ENCODE results near the gene IAH1. TPM values are rescaled to one million over a fixed set of nuclear protein-coding genes. Genes with fewer than 3 reads are reported as not detected.
"Not testable (repeated sequence)": the region's sequence is repeated elsewhere in the genome, so short reads cannot be mapped to it uniquely, and the experiment has no call there.

IAH1 gene
- total and polyA plus RNA-seq, 2 of the 4 experiments (the other 2 are of a cell fraction), result 84.5 to 89.8 TPM

- POLR2A ChIA-PET (ENCODE audit: unreplicated experiment), result no interaction called here
- Histone ChIP-seq H3K27ac (ENCODE audit: insufficient read depth, low read length) (no peak overlapping the region), H2BK15ac (ENCODE audit: low read depth, low read length) (no peak overlapping the region), H3K56ac (ENCODE audit: extremely low read depth, insufficient read depth, low read length) (no peak overlapping the region), H3K9me3 (ENCODE audit: control insufficient read depth, insufficient read depth, low read length) (no peaks in the 10 kb centered on the region), H3K23ac (ENCODE audit: low read depth, low read length) (no peak overlapping the region), H3K4me1 (ENCODE audit: control insufficient read depth, insufficient read depth, low read length) (no peaks in the 10 kb centered on the region), H3K9ac (ENCODE audit: low read depth, low read length) (no peak overlapping the region; the same call in 1 of the 2 replicates), H2BK120ac (ENCODE audit: low read depth, low read length) (no peak overlapping the region), H4K8ac (ENCODE audit: low read depth in 2 of 2, low read length in 2 of 2) (no peak overlapping the region), H3K14ac (replicated peaks; ENCODE audit: low read depth, low read length) (no peak overlapping the region), H2BK5ac (ENCODE audit: low read depth, low read length, poor library complexity, severe bottlenecking) (no peak overlapping the region), H2AK5ac (ENCODE audit: low read depth, low read length) (no peak overlapping the region), H2AK9ac (replicated peaks; ENCODE audit: low read depth, low read length, poor library complexity) (no peak overlapping the region), H4K20me1 (ENCODE audit: insufficient read depth, low read length) (no peaks in the 10 kb centered on the region), H3K4ac (ENCODE audit: low read depth, low read length) (no peak overlapping the region), H4K91ac (ENCODE audit: insufficient read depth, low read depth, low read length) (no peak overlapping the region), H3K4me2 (ENCODE audit: low read depth, low read length) (no peak overlapping the region), H2BK20ac (ENCODE audit: low read depth, low read length) (no peak overlapping the region), H3K9me1 (ENCODE audit: insufficient read depth, low read length) (0 out of 2 replicates have a peak, but pooled peaks cover 6% of the 10 kb centered on the region), H3K27me3 (ENCODE audit: control insufficient read depth, insufficient read depth, low read length) (no peaks in the 10 kb centered on the region), H2AFZ (replicated peaks; ENCODE audit: low read length, poor library complexity) (no peak overlapping the region), H3K79me1 (ENCODE audit: low read depth in 1 of 2, low read length in 2 of 2) (peaks cover 11 to 13% of the 10 kb centered on the region in 2 experiments), H4K5ac (ENCODE audit: low read depth, low read length) (no peak overlapping the region), H3K18ac (ENCODE audit: low read depth, low read length) (no peak overlapping the region), H3K36me3 (ENCODE audit: control insufficient read depth, insufficient read depth, low read length) (peaks cover 31% of the 10 kb centered on the region), H3K4me3 (ENCODE audit: insufficient read depth, low read depth, low read length) (no peak overlapping the region)
- BruUV-seq (replicated peaks), result no TSS peak
- no peak for DNase-seq
- WGBS, 2 experiments (ENCODE audit: extremely low coverage in 2 of 2, insufficient read length in 1 of 2), result 20% methylated on average over 1 of the region's 1 CpG; no CpG with 5 or more reads in 1 of the 2 experiments
- no peak for TF ChIP-seq RFX5 (IDR thresholded peaks at IDR 0.05; ENCODE audit: low read depth, low read length)
- TF ChIP-seq MAZ (IDR thresholded peaks at IDR 0.05; ENCODE audit: borderline replicate concordance, low read depth, low read length), result no peak
- TF ChIP-seq, protein P1, sequence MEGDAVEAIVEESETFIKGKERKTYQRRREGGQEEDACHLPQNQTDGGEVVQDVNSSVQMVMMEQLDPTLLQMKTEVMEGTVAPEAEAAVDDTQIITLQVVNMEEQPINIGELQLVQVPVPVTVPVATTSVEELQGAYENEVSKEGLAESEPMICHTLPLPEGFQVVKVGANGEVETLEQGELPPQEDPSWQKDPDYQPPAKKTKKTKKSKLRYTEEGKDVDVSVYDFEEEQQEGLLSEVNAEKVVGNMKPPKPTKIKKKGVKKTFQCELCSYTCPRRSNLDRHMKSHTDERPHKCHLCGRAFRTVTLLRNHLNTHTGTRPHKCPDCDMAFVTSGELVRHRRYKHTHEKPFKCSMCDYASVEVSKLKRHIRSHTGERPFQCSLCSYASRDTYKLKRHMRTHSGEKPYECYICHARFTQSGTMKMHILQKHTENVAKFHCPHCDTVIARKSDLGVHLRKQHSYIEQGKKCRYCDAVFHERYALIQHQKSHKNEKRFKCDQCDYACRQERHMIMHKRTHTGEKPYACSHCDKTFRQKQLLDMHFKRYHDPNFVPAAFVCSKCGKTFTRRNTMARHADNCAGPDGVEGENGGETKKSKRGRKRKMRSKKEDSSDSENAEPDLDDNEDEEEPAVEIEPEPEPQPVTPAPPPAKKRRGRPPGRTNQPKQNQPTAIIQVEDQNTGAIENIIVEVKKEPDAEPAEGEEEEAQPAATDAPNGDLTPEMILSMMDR (conservative IDR thresholded peaks at IDR 0.05; ENCODE audit: low read depth, low read length), result no peak
- no peak for TF ChIP-seq MAFK (IDR thresholded peaks at IDR 0.05; ENCODE audit: low read depth, low read length)
- no peak for TF ChIP-seq MXI1 (IDR thresholded peaks at IDR 0.05; ENCODE audit: borderline replicate concordance, low read depth, low read length)
- ATAC-seq (ENCODE audit: low read depth), result peak; percentile 42
- in situ Hi-C loops (cut with MboI; ENCODE audit: low sequenced_read_pairs) (no loop called here), intact Hi-C loops (cut with micrococcal nuclease) (loop anchor here (5.0 kb wide), 1 partner anchor 33 kb away; no protein-coding TSS in a partner anchor), dilution Hi-C loops (cut with HindIII; ENCODE audit: low sequenced_read_pairs, unreplicated experiment) (no loop called here)
- CTCF ChIA-PET, result no interaction called here
Observed at GRCh38 chr2:9508931-9509330, 34.6 kb downstream of the IAH1 start.

- BruUV-seq (replicated peaks); H3K9me3 ChIP-seq (ENCODE audit: control insufficient read depth, insufficient read depth, low read length); H3K23ac ChIP-seq (ENCODE audit: low read depth, low read length); intact Hi-C loops (cut with micrococcal nuclease); H3K27ac ChIP-seq (ENCODE audit: insufficient read depth, low read length); H2BK15ac ChIP-seq (ENCODE audit: low read depth, low read length); H2AK5ac ChIP-seq (ENCODE audit: low read depth, low read length); POLR2A ChIA-PET (ENCODE audit: unreplicated experiment); H3K4me3 ChIP-seq (ENCODE audit: insufficient read depth, low read depth, low read length); H3K9ac ChIP-seq (ENCODE audit: low read depth, low read length); H2AK9ac ChIP-seq (replicated peaks; ENCODE audit: low read depth, low read length, poor library complexity); H3K9me1 ChIP-seq (ENCODE audit: insufficient read depth, low read length); H2BK20ac ChIP-seq (ENCODE audit: low read depth, low read length); H2BK120ac ChIP-seq (ENCODE audit: low read depth, low read length); H4K8ac ChIP-seq (ENCODE audit: low read depth in 2 of 2, low read length in 2 of 2); H3K14ac ChIP-seq (replicated peaks; ENCODE audit: low read depth, low read length); H3K4me1 ChIP-seq (ENCODE audit: control insufficient read depth, insufficient read depth, low read length); H3K27me3 ChIP-seq (ENCODE audit: control insufficient read depth, insufficient read depth, low read length); dilution Hi-C loops (cut with HindIII; ENCODE audit: low sequenced_read_pairs, unreplicated experiment); H2BK5ac ChIP-seq (ENCODE audit: low read depth, low read length, poor library complexity, severe bottlenecking); H4K20me1 ChIP-seq (ENCODE audit: insufficient read depth, low read length); in situ Hi-C loops (cut with MboI; ENCODE audit: low sequenced_read_pairs); H4K5ac ChIP-seq (ENCODE audit: low read depth, low read length); ATAC-seq (ENCODE audit: low read depth); DNase-seq; H4K91ac ChIP-seq (ENCODE audit: insufficient read depth, low read depth, low read length); H3K18ac ChIP-seq (ENCODE audit: low read depth, low read length); H3K56ac ChIP-seq (ENCODE audit: extremely low read depth, insufficient read depth, low read length); H3K4me2 ChIP-seq (ENCODE audit: low read depth, low read length); H3K4ac ChIP-seq (ENCODE audit: low read depth, low read length); H2AFZ ChIP-seq (replicated peaks; ENCODE audit: low read length, poor library complexity): not testable (repeated sequence)
- H3K79me1 ChIP-seq (ENCODE audit: low read depth in 1 of 2, low read length in 2 of 2), result peaks cover 8 to 15% of the 10 kb centered on the region in 2 experiments; a peak in 3 of 4 replicates
- peaks cover 26% of the 10 kb centered on the region for H3K36me3 ChIP-seq (ENCODE audit: control insufficient read depth, insufficient read depth, low read length)
- no CpG with 5 or more reads among the region's 3 CpGs for WGBS, 2 experiments (ENCODE audit: extremely low coverage in 2 of 2, insufficient read length in 1 of 2)
- CTCF ChIA-PET, result interaction anchor here (0.6 kb wide), 1 partner anchor 26 kb away, joined by 3 read pairs; no protein-coding TSS in a partner anchor
Observed at GRCh38 chr2:9513946-9514345, 39.6 kb downstream of the IAH1 start.

Measured in IMR-90 (cell line).